IMR-90 (cell line): ENCODE data around the gene SLX4IP. TPM values are rescaled to one million over a fixed set of nuclear protein-coding genes. Genes with fewer than 3 reads are reported as not detected.

ENCODE experiments used
- FOS ChIP-seq: fragments of 150-350 bp; IDR thresholded peaks from 2 replicates; pipeline ENCODE4 v1.6.1; 2016; ENCODE audit warnings: low read depth, low read length
- NFE2L2 ChIP-seq: fragments of 150-350 bp; IDR thresholded peaks from 2 replicates; pipeline ENCODE4 v1.6.1; 2016; ENCODE audit warnings: low read depth, mild to moderate bottlenecking, low read length
- POLR2A ChIP-seq: IDR thresholded peaks from 2 replicates; pipeline ENCODE4 v1.6.1; 2012; ENCODE audit warnings: mild to moderate bottlenecking, low read depth, low read length
- RFX5 ChIP-seq: IDR thresholded peaks from 2 replicates; pipeline ENCODE4 v1.8.0; 2012; ENCODE audit warnings: low read depth, mild to moderate bottlenecking, low read length, moderate library complexity
- USF2 ChIP-seq: fragments of 150-350 bp; IDR thresholded peaks from 2 replicates; pipeline ENCODE4 v1.6.1; 2017; ENCODE audit warnings: mild to moderate bottlenecking, antibody characterized with exemption, low read length, low read depth
- polyA plus RNA-seq, 3 experiments: library from polyadenylated mRNA; depleted of rRNA; stranded (reverse); fragments of >200 nt; gene quantifications; 2 replicates each; pipeline ENCODE4 v1.2.3, GENCODE V29; 2012; ENCODE audit warnings: low replicate concordance in 1 of 3
- total RNA-seq: library from RNA; depleted of rRNA; stranded (reverse); fragments of >200 nt; gene quantifications from 2 replicates; pipeline ENCODE4 v1.2.3, GENCODE V29; 2012

Gene SLX4IP
- total and polyA plus RNA-seq, 2 of the 4 experiments (the other 2 are of a cell fraction), result 1.3 to 5.9 TPM

- TF ChIP-seq NFE2L2 (no peak), USF2 (no peak), POLR2A (no peak), RFX5 (no peak), FOS (no peak)
Observed at GRCh38 chr20:10604865-10605440, 169.8 kb downstream of the SLX4IP start (continued).
